Endodermal cell (in vitro differentiated cells): ENCODE results near the gene COL4A1. TPM values are rescaled to one million over a fixed set of nuclear protein-coding genes. Genes with fewer than 3 reads are reported as not detected.
A peak's percentile ranks its signal among the peaks of the same experiment; 100 is the strongest.

ENCODE experiments used
- DNase-seq: peaks from one replicate; pipeline ENCODE4 v3.0.0-alpha.2; 2017
- H3K27ac ChIP-seq: 2 replicates; pipeline ENCODE4 v1.5.1; 2013; ENCODE audit warnings: mild to moderate bottlenecking, low read depth, low read length, moderate library complexity
- H3K27me3 ChIP-seq: 2 replicates; pipeline ENCODE4 v1.6.1; 2013; ENCODE audit warnings: mild to moderate bottlenecking, low read length, moderate library complexity; ENCODE audit not compliant: insufficient read depth, control insufficient read depth, poor library complexity, severe bottlenecking
- H3K36me3 ChIP-seq: 2 replicates; pipeline ENCODE4 v1.7.0; 2013; ENCODE audit warnings: mild to moderate bottlenecking, low read length, moderate library complexity; ENCODE audit not compliant: control insufficient read depth, insufficient read depth
- H3K4me1 ChIP-seq: one replicate; pipeline ENCODE4 v1.7.0; 2013; ENCODE audit warnings: low read length; ENCODE audit not compliant: control insufficient read depth, insufficient read depth
- H3K4me3 ChIP-seq: 2 replicates; pipeline ENCODE4 v1.5.1; 2013; ENCODE audit warnings: mild to moderate bottlenecking, low read length, moderate library complexity
- H3K9ac ChIP-seq: 2 replicates; pipeline ENCODE4 v1.6.1; 2013; ENCODE audit warnings: mild to moderate bottlenecking, low read length, moderate library complexity; ENCODE audit not compliant: poor library complexity, severe bottlenecking; ENCODE audit errors: extremely low read depth
- H3K9me3 ChIP-seq: 2 replicates; pipeline ENCODE4 v1.6.1; 2013; ENCODE audit warnings: mild to moderate bottlenecking, low read length, moderate library complexity; ENCODE audit not compliant: control insufficient read depth
- H3K27ac Mint-ChIP-seq: 2 replicates; pipeline ENCODE4 v1.8.0; 2020; ENCODE audit warnings: mixed read lengths
- H3K27me3 Mint-ChIP-seq: 2 replicates; pipeline ENCODE4 v1.8.0; 2021; ENCODE audit warnings: mild to moderate bottlenecking, mixed read lengths; ENCODE audit not compliant: insufficient read depth
- H3K36me3 Mint-ChIP-seq: 2 replicates; pipeline ENCODE4 v1.8.0; 2020; ENCODE audit warnings: low read depth, mixed read lengths
- H3K4me1 Mint-ChIP-seq: 2 replicates; pipeline ENCODE4 v1.8.0; 2020; ENCODE audit warnings: mixed read lengths
- H3K4me3 Mint-ChIP-seq: 2 replicates; pipeline ENCODE4 v1.8.0; 2020; ENCODE audit warnings: mild to moderate bottlenecking, moderate library complexity, mixed read lengths
- H3K9me3 Mint-ChIP-seq: 2 replicates; pipeline ENCODE4 v1.8.0; 2020; ENCODE audit warnings: mild to moderate bottlenecking, mixed read lengths
- CTCF ChIP-seq: fragments of 200-600 bp; sonication (generic); conservative IDR thresholded peaks from 2 replicates; pipeline ENCODE4 v1.5.0; 2021; ENCODE audit warnings: antibody characterized with exemption, mild to moderate bottlenecking
- WGBS, 2 experiments: methylation state at CpG; one replicate each; pipeline versions ENCODE4 v1.1.5 to v1.1.7; 2013; ENCODE audit warnings: missing lambda C conversion rate in 2 of 2, mixed read lengths in 1 of 2; ENCODE audit not compliant: insufficient coverage in 1 of 2, insufficient read length in 1 of 2; 5-methylcytosine and 5-hydroxymethylcytosine counted together
- total RNA-seq, 2 donors: library from RNA; stranded (reverse); fragmentation: NEBNext Ultra II Directional in 1 of 2; extraction: Animal tissue kit (Norgen Biotek cat#: 25700) in 1 of 2; gene quantifications; 2 replicates in 1 of 2; 3 replicates in 1 of 2; pipeline ENCODE4 v1.2.1, GENCODE V29; 2021

COL4A1 gene
- total RNA-seq, 2 donors from 2014 or later: 702 to 764 TPM

GRCh38 chr13:110170020-110170790 is 136.8 kb downstream of the COL4A1 start:
- no peak for DNase-seq
- Mint-ChIP-seq H3K4me1 (peaks cover 16% of the 10 kb centered on the region), H3K4me3 (no peak overlapping the region), H3K36me3 (peaks cover 88% of the 10 kb centered on the region), H3K27ac (no peak overlapping the region), H3K27me3 (no peaks in the 10 kb centered on the region), H3K9me3 (peaks cover 2% of the 10 kb centered on the region)
- no peak overlapping the region for H3K9ac ChIP-seq
- H3K27me3 ChIP-seq: no peaks in the 10 kb centered on the region
- WGBS, 2 experiments: 96 to 99% methylated on average over 16 to 20 of the region's 20 CpGs
- TF ChIP-seq CTCF: no peak
- peaks cover 98% of the 10 kb centered on the region for H3K36me3 ChIP-seq
- H3K9me3 ChIP-seq: no peaks in the 10 kb centered on the region
- peaks cover 21% of the 10 kb centered on the region for H3K4me1 ChIP-seq
- no peak overlapping the region for H3K4me3 ChIP-seq
- H3K27ac ChIP-seq: no peak overlapping the region

GRCh38 chr13:110168999-110169933 is 137.7 kb downstream of the COL4A1 start:
- Histone ChIP-seq H3K27ac (no peak overlapping the region), H3K27me3 (no peaks in the 10 kb centered on the region), H3K4me3 (no peak overlapping the region), H3K9ac (no peak overlapping the region), H3K36me3 (peaks cover 98% of the 10 kb centered on the region), H3K4me1 (peaks cover 19% of the 10 kb centered on the region), H3K9me3 (no peaks in the 10 kb centered on the region)
- H3K4me3 Mint-ChIP-seq: no peak overlapping the region
- no peak for TF ChIP-seq CTCF
- no peak overlapping the region for H3K27ac Mint-ChIP-seq
- H3K9me3 Mint-ChIP-seq: peaks cover 2% of the 10 kb centered on the region
- peaks cover 87% of the 10 kb centered on the region for H3K36me3 Mint-ChIP-seq
- 96 to 100% methylated on average over 2 to 4 of the region's 4 CpGs for WGBS, 2 experiments
- peaks cover 16% of the 10 kb centered on the region for H3K4me1 Mint-ChIP-seq
- no peak for DNase-seq
- H3K27me3 Mint-ChIP-seq: no peaks in the 10 kb centered on the region

- Mint-ChIP-seq H3K4me3 (no peak overlapping the region), H3K4me1 (no peaks in the 10 kb centered on the region)
- peak; percentile 23 for DNase-seq
Measured at GRCh38 chr13:110166598-110166997, 140.4 kb downstream of the COL4A1 start.

More at GRCh38 chr13:110166598-110166997, 140.4 kb downstream of the COL4A1 start:
- TF ChIP-seq CTCF: no peak
- no peaks in the 10 kb centered on the region for H3K4me1 ChIP-seq
- no peaks in the 10 kb centered on the region for H3K27me3 ChIP-seq
- H3K27ac ChIP-seq: no peak overlapping the region
- H3K9ac ChIP-seq: no peak overlapping the region
- H3K27ac Mint-ChIP-seq: no peak overlapping the region
- no peaks in the 10 kb centered on the region for H3K9me3 Mint-ChIP-seq
- 95 to 97% methylated on average over 3 to 4 of the region's 4 CpGs for whole genome bisulfite sequencing, 2 experiments
- no peak overlapping the region for H3K4me3 ChIP-seq
- peaks cover 98% of the 10 kb centered on the region for H3K36me3 ChIP-seq
- H3K36me3 Mint-ChIP-seq: peaks cover 88% of the 10 kb centered on the region
- no peaks in the 10 kb centered on the region for H3K27me3 Mint-ChIP-seq
- no peaks in the 10 kb centered on the region for H3K9me3 ChIP-seq
